NOMO-1 treated with dmso at 0.1 percent for 144 hours (cell line): ENCODE data around the gene TEX11.
A peak's percentile ranks its signal among the peaks of the same experiment; 100 is the strongest.
"Not testable (repeated sequence)": the region's sequence is repeated elsewhere in the genome, so short reads cannot be mapped to it uniquely, and the experiment has no call there.

Experiments used
- DNase-seq: peaks from one replicate; lab custom pipeline; 2025; ENCODE audit not compliant: unreplicated experiment; lab: John Stamatoyannopoulos, UW

Gene TEX11

DNA sequence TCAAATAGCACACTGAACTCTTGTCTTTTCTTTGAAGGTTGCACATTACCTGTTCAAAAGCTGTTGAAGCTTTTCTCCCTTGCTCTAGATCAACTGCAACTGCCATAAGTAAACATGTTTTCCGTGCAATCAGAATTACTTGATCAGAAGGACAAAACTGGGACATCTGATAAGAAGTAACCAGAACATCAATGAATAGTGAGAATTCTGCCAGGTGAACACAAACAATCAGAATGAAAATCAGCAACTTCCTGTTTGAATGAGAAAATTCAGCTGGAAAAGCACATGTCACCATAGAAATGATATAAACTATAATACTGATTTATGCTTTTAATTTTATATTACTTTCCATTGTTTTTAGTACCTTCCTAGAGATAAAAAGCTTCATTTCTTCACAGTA is 303.2 kb downstream of the TEX11 start:
- no peak for DNase-seq

DNA sequence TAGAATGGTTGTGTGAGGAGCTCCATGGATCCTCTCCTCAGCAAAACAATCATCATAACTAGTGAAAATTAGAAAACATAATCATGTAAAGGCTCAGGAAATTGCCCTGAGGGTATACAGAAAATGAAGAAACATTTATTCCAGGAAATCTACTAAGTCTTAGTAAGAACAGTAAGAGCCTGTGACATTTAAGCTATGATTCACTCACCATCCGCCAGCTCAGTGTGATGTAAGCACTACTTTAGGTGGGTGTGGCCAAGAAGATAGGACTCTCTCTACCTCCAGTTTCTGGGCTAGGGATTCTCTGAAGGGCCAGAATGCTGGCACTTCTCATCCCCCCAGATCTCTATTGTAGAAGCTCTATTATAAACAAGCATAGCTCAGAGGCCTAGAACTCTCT is 316.4 kb downstream of the TEX11 start:
- DNase-seq = no peak

DNA sequence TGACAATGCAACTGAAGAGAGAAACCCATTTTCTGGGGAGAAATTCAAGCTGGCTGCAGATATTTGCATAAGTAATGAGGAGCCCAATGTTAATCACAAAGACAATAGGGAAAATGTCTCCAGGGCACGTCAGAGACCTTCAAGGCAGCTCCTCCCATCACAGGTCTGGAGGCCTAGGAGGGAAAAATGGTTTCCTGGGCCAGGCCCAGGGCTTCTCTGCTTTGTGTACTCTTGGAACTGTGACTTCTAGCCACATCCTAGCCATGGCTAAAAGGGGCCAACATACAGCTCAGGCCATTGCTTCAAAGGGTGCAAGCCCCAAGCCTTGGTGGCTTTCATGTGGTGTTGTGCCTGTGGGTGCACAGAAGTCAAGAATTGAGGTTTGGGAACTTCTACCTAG is 321.4 kb downstream of the TEX11 start:
- DNase-seq = not testable (repeated sequence)

DNA sequence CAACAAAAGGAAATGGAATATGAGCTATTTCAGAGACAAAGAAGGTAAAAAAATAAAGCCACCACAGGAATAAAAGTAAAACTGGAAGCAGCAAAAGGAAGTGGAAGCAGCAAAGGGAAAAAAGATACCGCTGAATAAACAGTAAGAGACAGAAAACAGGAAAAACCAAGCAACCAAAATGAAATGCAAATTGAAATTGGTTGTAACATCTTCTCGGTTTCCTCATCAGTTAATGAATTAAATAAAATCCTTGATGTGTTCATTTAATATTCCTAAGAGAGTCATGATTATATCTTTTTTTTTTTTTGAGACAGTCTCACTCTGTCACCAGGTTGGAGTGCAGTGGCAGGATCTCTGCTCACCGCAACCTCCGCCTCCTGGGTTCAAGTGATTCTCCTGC is 331.1 kb downstream of the TEX11 start:
- no peak for DNase-seq

DNA sequence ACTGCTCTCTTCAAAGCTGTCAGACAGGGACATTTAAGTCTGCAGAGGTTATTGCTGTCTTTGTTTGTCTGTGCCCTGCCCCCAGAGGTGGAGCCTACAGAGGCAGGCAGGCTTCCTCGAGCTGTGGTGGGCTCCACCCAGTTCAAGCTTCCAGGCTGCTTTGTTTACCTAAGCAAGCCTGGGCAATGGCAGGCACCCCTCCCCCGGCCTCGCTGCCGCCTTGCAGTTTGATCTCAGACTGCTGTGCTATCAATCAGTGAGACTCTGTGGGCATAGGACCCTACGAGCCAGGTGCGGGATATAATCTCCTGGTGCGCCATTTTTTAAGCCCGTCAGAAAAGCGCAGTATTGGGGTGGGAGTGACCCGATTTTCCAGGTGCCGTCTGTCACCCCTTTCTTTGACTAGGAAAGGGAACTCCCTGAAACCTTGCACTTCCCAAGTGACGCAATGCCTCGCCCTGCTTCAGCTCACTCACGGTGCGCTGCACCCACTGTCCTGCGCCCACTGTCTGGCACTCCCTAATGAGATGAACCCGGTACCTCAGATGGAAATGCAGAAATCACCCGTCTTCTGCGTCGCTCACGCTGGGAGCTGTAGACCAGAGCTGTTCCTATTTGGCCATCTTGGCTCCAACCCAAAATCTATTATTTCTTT is 338.5 kb downstream of the TEX11 start:
- DNase-seq = not testable (repeated sequence)

DNA sequence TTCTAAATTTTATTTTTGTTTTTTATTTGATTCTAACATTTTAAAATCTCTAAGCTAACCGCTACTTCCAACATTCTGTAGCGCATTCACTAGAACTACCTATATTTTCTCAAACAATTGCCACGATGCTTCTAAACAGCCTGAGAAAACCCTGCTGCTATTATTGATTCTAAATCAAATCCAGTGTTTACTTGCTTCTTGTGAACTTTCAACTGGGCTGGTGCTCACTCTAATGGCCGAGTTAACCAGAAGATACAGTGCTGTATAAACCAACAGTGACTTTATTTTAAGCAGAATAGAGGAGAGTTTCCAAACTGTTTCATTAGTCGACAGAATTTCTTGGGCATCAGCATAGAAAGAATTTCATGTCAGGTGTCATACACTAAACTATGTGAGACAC is 353.6 kb downstream of the TEX11 start:
- no peak for DNase-seq

DNA sequence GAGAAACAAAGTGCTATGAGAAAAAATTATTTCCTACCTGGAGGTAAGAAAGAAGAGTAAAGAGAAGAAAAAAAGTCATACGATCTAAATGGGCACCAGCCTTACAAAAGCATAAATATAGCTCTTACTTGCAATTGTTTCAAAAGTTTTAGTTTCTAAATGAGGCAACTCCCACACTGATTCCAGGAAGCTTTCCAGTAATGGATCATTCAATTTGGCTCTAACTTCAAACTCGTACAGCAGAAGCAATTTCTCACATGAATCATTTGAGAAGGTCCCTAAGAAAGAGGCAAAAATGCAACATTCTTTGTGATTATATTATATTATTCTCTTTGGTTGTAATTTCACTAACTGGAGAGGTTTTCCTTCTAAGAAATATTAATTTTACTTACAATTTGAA is 354.0 kb downstream of the TEX11 start:
- DNase-seq = no peak

DNA sequence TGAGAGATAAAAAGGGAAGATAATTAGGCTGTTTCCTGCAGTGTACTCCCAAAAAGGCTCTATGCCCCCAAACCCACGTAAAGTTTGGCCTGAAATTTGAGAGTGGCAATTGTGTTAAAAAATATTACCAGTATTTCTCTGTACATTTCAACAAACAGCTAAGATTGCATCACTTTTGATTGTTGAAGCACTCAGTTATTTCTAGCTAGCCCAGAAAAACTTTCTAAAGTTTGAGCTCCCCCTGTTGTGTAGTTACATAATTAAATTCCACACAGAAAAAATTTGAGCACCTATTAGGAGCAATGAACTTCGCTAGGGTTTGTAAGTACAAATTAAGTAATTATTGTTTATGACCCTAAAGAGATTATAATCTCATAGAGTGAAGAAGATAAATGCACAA is 354.4 kb downstream of the TEX11 start:
- no peak for DNase-seq

DNA sequence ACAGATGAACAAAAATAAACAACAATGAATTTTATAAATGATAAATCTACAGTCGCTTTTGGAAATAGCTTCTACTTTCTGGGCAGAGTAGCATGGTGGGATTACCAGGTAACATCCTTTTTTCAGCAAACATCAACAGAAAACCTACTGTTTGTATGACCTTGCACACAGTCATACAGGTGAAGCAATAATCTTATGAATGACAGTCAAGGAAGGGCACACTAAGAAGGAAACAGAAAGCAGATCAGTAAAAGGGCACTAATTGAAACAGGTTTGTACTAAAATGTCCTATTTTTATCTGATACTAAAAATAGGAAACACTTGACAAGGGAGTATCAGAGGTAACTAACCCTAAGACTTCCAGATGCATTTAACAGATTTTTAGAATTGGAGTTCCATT is 355.0 kb downstream of the TEX11 start:
- no peak for DNase-seq

DNA sequence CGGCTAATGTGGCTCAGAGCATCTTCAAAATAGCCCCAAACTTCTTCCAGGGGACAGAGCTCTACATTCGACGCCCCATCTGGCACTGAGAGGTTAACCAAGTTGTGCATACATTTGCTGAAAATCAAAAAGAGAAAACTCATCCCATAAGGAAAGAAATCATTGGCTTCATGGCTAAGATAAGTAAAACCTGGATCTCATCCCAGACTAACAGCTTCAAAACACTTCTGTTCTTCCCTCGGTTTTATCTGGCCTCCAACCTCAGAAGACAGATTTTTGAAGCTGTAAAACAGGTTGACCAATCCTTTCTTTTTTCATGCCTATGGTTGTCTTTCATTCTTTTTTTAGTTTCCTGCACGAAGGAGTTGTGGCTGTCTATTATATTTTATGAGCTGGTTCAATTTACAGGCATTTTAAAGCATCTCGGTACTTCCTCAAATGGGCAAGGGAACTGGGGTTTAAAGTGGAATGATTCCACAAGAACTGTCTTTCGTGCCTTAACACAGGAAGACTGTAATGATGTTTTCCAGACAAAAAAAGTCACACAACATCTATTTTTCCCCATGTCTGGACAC is 356.3 kb downstream of the TEX11 start:
- peak; percentile 4 for DNase-seq

DNA sequence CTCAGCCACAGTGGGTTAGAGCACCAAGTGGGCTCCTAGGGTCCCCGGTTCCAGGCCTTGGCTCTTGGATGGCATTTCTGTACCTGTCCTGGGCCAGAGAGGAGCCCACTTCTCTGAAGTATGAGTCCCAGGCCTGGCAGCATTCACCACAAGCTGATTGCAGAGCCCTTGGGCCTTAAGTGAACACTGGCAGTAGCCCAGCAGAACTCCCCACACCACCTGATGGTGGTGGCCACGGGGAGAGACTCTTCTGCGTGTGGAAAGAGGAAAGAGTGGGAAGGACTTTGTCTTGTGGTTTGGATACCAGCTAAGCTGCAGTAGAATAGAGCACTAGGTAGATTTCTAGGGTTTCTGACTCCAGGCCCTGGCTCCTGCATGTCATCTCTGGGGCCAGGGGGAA is 359.1 kb downstream of the TEX11 start:
- no peak for DNase-seq

DNA sequence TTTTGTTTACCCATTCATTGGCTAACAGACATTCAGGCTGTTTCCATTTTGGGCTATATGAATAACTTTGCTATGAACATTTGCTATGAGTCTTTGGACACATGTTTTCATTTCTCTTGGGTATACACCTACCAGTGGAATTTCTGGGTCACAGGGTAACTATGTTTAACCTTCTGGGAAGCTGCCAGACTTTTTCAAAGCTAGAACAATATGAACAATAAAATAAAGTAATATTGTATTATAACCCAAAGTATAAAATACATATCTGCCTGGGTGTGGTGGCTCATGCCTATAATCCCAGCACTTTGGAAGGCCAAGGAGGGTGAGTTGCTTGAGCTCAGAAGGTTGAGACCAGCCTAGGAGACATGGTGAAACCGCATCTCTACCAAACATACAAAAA is 373.3 kb downstream of the TEX11 start:
- no peak for DNase-seq

DNA sequence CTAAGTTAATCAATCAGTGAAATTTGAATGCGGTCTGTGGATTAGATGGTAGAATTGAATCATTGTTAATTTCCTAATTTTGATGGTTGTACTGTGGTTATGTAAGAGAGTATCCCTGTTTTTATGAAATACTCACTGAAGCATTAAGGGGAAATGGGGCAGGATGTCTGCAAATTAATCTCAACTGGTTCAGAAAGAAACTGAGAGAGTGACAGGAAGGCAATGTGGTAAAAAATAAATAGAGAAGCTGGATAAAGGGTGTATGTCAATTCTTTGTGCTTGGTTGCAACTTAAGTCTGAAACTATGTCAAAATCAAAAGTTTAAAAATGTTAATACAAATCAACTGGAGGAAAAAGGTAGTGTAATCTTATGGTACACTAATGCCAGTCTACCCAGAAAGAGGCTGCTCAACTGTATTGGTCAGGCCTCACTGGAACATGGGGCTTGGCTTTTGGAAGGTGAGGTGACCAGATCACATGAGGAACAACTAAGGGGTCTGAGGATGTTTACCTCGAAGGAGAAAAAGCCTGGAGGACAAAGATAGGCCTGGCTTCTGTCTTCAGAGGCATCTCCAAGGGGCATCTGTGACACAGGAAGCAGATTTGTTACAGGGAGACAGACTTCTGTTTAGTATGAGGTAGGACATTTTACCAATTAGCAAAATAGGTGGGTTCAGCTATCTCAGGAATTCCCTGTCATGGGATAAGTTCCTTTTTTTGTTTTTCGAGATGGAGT is 380.7 kb downstream of the TEX11 start:
- DNase-seq = no peak

DNA sequence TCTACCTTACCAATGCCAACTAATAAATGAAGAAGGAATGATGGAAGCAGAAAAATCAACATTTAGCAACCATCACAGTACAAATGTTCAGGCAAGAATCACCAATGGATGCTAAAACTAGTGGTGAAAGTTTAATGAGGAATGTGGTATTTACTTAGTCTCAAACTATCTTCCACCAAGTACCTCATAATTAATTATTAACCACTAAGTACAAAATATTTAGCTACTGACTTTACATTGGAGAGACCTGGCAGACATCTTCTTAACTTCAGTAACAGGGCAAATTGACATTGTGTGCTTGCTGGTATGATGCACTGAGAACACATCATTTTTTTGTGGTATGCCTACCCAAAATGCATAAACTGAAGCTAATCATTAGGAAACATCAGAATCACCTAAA is 381.5 kb downstream of the TEX11 start:
- no peak for DNase-seq

DNA sequence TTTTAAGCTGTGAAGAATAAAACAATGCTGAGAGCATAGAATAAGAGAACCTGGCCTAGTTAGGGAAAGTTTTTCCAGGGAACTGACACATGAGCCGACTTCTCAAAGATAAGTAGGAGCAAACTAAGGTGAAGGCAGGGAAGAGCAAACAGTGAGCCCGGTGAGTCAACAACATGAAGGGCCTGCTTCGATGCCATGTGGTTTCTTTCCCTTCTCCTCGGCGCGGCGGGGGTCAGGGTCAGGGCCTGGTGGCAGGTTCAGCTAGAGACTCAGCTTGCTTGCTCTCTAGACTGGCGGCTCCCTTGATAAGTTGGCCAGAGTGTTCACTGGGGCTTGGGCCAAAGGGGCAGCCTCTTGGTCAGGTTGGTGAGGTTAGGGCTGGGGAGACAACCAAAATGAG is 382.8 kb downstream of the TEX11 start:
- no peak for DNase-seq

DNA sequence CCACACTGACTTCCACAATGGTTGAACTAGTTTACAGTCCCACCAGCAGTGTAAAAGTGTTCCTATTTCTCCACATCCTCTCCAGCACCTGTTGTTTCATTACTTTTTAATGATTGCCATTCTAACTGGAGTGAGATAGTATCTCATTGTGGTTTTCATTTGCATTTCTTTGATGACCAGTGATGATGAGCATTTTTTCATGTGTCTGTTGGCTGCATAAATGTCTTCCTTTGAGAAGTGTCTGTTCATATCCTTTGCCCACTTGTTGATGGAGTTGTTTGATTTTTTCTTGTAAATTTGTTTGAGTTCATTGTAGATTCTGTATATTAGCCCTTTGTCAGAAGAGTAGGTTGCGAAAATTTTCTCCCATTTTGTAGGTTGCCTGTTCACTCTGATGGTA is 392.8 kb downstream of the TEX11 start:
- DNase-seq = not testable (repeated sequence)

DNA sequence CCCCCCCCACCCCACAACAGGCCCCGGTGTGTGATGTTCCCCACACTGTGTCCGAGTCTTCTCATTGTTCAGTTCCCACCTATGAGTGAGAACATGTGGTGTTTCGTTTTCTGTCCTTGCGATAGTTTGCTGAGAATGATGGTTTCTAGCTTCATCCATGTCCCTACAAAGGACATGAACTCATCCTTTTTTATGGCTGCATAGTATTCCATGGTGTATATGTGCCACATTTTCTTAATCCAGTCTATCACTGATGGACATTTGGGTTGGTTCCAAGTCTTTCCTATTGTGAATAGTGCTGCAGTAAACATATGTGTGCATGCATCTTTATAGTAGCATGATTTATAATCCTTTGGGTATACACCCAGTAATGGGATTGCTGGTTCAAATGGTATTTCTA is 393.2 kb downstream of the TEX11 start:
- DNase-seq = not testable (repeated sequence)

DNA sequence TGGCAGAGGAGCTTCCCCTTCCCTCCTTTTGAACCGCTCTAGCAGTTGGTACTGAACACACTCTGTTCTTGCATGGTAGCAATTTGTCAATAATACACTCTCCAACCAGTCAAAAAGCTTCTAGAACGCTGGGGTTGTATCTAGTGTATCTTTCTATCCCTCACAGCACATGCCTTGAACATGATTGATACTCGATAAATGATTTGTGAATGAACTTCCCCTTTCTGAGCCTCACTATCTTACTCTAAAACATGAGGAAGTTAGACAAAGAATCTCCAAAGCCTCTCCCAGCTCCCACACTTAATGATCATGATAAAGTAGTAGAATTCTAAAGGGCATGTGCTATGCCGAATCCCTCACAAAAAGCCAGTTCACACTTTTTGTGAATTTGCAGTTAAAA is 399.4 kb downstream of the TEX11 start:
- DNase-seq = no peak

DNA sequence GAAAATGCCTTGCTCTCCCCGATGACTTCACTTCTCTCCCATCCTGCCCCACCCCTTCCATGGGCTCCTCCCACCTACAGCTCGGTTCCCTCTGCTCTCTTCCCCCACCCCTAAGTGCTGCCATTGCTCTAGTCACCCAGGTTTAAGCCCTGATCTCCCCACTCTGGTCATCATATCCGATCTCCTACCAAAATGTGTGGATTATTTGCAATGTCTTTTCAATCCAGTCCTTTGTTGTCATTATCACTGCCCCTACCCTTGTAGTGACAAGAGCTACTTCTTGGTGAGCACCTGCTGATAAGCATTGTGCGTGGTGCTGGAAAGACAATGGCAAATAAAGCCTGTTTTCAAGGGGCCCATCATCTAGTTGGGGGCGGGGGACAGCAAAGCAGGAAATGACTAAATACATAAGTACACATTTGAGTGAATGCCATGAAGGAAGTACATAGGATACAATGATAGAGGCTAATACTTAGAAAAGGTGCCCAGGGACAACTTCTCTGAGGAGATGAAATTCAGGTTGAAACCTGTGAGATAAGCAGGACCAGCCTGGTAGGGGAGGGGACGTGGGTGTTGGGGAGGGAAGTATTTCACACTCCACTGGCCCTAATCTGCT is 400.1 kb downstream of the TEX11 start:
- DNase-seq = no peak

DNA sequence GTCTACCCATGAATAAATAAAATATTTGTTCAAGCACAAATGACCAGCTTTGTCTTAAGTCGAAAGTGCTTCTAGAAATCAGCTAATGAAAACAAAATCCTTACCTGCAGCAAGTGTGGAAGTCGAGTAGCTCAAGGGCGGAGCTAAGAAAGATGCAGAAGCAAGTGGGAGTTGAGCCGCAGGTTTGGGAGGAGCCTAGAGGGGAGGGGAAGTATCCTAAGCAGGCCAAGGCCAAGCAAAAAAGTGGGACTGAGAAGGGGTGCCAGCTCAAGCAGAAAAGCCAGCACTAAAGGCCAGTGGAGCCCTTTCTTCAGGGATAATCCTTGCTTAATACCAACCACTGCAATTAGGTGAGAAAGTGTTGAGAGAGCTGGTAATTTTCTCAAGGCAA is 403.1 kb downstream of the TEX11 start:
- no peak for DNase-seq

DNA sequence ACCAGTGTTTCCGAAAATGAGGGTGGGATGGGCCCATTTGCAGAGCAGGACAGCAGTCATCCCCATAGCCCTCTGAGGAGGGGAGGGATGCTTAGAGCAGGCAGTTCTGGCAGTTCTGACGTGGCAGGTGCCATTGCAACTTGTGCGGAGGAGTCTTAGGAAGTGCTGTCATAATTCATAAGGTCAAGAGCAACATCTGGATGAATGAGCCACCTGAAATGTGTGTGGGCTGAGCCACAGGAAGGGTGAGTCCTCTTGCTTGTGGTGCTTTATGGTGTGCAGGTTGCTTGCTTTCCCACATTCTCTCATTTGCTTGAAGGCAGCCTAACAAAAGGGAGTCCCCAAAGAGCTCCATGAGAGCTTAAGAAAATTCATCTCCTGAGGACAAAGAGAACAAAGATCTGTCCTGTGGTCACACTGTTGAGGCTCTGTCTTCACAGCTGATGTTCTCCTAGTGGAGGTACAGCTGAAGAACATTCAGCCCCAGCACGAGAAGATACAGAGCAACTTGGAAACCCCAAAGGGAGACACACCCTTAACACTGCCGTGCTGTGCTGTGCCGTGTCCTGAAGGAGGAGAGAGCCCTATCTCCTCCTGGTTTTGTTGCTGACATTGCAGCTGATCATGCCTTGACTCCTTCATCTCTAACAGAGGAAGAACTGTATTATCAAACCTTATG is 403.6 kb downstream of the TEX11 start:
- no peak for DNase-seq

DNA sequence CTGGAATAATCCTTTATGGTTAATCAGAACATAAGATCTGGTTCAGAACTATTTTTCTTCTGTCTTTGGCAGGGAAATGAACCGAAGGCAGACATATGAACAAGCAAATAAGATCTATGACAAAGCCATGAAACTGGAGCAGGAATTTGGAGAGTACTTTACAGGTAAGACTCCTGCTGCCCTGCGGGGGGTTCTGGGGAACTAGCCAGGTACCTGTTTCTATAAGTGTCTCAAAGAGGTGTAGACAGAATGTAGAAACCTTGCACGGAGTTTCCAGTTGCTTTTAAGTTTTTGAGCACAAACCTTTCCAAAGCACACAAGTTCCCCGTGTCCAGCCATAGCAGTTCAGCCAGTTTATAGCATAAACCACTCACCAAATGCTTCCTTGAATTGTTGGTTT is 407.7 kb downstream of the TEX11 start:
- DNase-seq = no peak
